Esophagus squamous epithelium (tissue), 5 donors: Measurements from ENCODE around the gene ATP1B3. TPM values are rescaled to one million over a fixed set of nuclear protein-coding genes. Genes with fewer than 3 reads are reported as not detected.

ENCODE experiments used
- DNase-seq: peaks from one replicate; lab custom pipeline; 2025; lab: John Stamatoyannopoulos, UW
- H3K27ac ChIP-seq, 4 donors: fragments of 200-600 bp; sonication (generic); one replicate each; pipeline ENCODE4 v1.5.1; 2016 to 2019; ENCODE audit warnings: mild to moderate bottlenecking in 1 of 4
- H3K27me3 ChIP-seq, 4 donors: fragments of 200-600 bp; sonication (generic); 1 replicate in 3 of 4; 2 replicates in 1 of 4; pipeline versions ENCODE4 v1.5.1 to v1.6.0; 2017 to 2021; ENCODE audit warnings: antibody characterized with exemption in 1 of 4
- H3K36me3 ChIP-seq, 3 donors: fragments of 200-600 bp; sonication (generic); one replicate each; pipeline ENCODE4 v1.5.1; 2016 to 2019
- H3K4me1 ChIP-seq, 3 donors: fragments of 200-600 bp; sonication (generic); one replicate each; pipeline ENCODE4 v1.5.1; 2017 to 2019
- H3K4me3 ChIP-seq, 4 donors: fragments of 200-600 bp; sonication (generic); 1 replicate in 3 of 4; 2 replicates in 1 of 4; pipeline ENCODE4 v1.5.1; 2016 to 2019; ENCODE audit warnings: mild to moderate bottlenecking in 2 of 4, moderate library complexity in 1 of 4
- H3K9me3 ChIP-seq, 3 donors: fragments of 200-600 bp; sonication (generic); one replicate each; pipeline ENCODE4 v1.5.1; 2016 to 2019
- CTCF ChIP-seq, 6 experiments: fragments of 450-650 bp in 4 of 6; fragments of 200-600 bp in 2 of 6; sonication (generic) in 2 of 6; IDR thresholded peaks; one replicate each; pipeline ENCODE4 v1.5.1; 2016 to 2019; ENCODE audit warnings: antibody characterized with exemption in 6 of 6, mild to moderate bottlenecking in 4 of 6, moderate library complexity in 4 of 6
- POLR2A ChIP-seq, 4 donors: fragments of 450-650 bp; IDR thresholded peaks; one replicate each; pipeline ENCODE4 v1.6.1; 2017; ENCODE audit warnings: antibody characterized with exemption in 4 of 4, mild to moderate bottlenecking in 4 of 4, moderate library complexity in 3 of 4
- WGBS, 2 donors: methylation state at CpG; one replicate each; pipeline ENCODE4 v1.1.5; 2018; 5-methylcytosine and 5-hydroxymethylcytosine counted together
- intact Hi-C: fragments of 100-400 bp; cut with DNase I; formaldehyde crosslinking; loops from one replicate; pipeline ENCODE4 v1.15.0; 2022
- total RNA-seq, 4 donors: library from RNA; depleted of rRNA; stranded (reverse); fragments of >200 nt; gene quantifications; one replicate each; pipeline ENCODE4 v1.1.0, GENCODE V29; 2016
- donor health status: DM: yes; HTN: yes; CAD: no.

The ATP1B3 gene
- total RNA-seq, 4 donors from 2014 or later, result 61.0 to 160 (median 126) TPM

GRCh38 chr3:141898908-141899307, 22.5 kb downstream of the ATP1B3 start:
- WGBS, 2 donors, result 97 to 98% methylated on average over 1 of the region's 1 CpG
- no peak for DNase-seq
- H3K9me3 ChIP-seq, result peaks cover 0 to 6% (median 0%) of the 10 kb centered on the region in 3 donors
- H3K27ac ChIP-seq, result no peak overlapping the region
- intact Hi-C loops, result no loop called here
- H3K36me3 ChIP-seq, result peaks cover 0 to 34% (median 2%) of the 10 kb centered on the region in 3 donors
- no peak overlapping the region for H3K4me3 ChIP-seq
- no peaks in the 10 kb centered on the region for H3K27me3 ChIP-seq
- peaks cover 0 to 33% (median 4%) of the 10 kb centered on the region in 3 donors for H3K4me1 ChIP-seq
- TF ChIP-seq POLR2A (IDR thresholded peaks at IDR 0.05) (no peak), CTCF (IDR thresholded peaks at IDR 0.05) (no peak)

GRCh38 chr3:141900343-141900742, 23.9 kb downstream of the ATP1B3 start:
- Histone ChIP-seq H3K9me3 (peaks cover 0 to 6% (median 0%) of the 10 kb centered on the region in 3 donors), H3K27ac (no peak overlapping the region), H3K36me3 (peaks cover 0 to 49% (median 0%) of the 10 kb centered on the region in 3 donors), H3K4me1 (peaks cover 0 to 20% (median 4%) of the 10 kb centered on the region in 3 donors), H3K27me3 (no peaks in the 10 kb centered on the region), H3K4me3 (no peak overlapping the region)
- intact Hi-C loops, result no loop called here
- DNase-seq, result no peak
- no peak for TF ChIP-seq CTCF (IDR thresholded peaks at IDR 0.05)
- TF ChIP-seq POLR2A (IDR thresholded peaks at IDR 0.05), result no peak
- 94 to 96% methylated on average over 3 of the region's 3 CpGs for WGBS, 2 donors

- WGBS, 2 donors, result 79 to 80% methylated on average over 2 of the region's 2 CpGs
- H3K4me3 ChIP-seq, result no peak overlapping the region
- peaks cover 0 to 6% (median 0%) of the 10 kb centered on the region in 3 donors for H3K9me3 ChIP-seq
- no peak for DNase-seq
- TF ChIP-seq CTCF (IDR thresholded peaks at IDR 0.05), result no peak
- TF ChIP-seq POLR2A (IDR thresholded peaks at IDR 0.05), result no peak
- H3K4me1 ChIP-seq, result peaks cover 0 to 18% (median 4%) of the 10 kb centered on the region in 3 donors
- no peaks in the 10 kb centered on the region for H3K27me3 ChIP-seq
- peaks cover 0 to 61% (median under 1%) of the 10 kb centered on the region in 3 donors for H3K36me3 ChIP-seq
- no peak overlapping the region for H3K27ac ChIP-seq
- intact Hi-C loops, result no loop called here
Measured at GRCh38 chr3:141901914-141902313, 25.5 kb downstream of the ATP1B3 start.

- Histone ChIP-seq H3K36me3 (peaks cover 0 to 72% (median 17%) of the 10 kb centered on the region in 3 donors), H3K27ac (no peak overlapping the region), H3K4me1 (peaks cover 0 to 18% (median 4%) of the 10 kb centered on the region in 3 donors), H3K9me3 (peaks cover 0 to 6% (median 0%) of the 10 kb centered on the region in 3 donors), H3K27me3 (no peaks in the 10 kb centered on the region), H3K4me3 (no peak overlapping the region)
- intact Hi-C loops, result no loop called here
- DNase-seq, result no peak
- 48 to 67% methylated on average over 4 of the region's 4 CpGs for WGBS, 2 donors
- TF ChIP-seq POLR2A (IDR thresholded peaks at IDR 0.05) (no peak), CTCF (IDR thresholded peaks at IDR 0.05) (no peak)
Measured at GRCh38 chr3:141904203-141904602, 27.8 kb downstream of the ATP1B3 start.

GRCh38 chr3:141905129-141905528, 28.7 kb downstream of the ATP1B3 start:
- Histone ChIP-seq H3K27me3 (no peaks in the 10 kb centered on the region), H3K27ac (no peak overlapping the region), H3K9me3 (peaks cover 0 to under 1% (median 0%) of the 10 kb centered on the region in 3 donors), H3K4me1 (peaks cover 0 to 18% (median 4%) of the 10 kb centered on the region in 3 donors), H3K36me3 (peaks cover 0 to 72% (median 26%) of the 10 kb centered on the region in 3 donors), H3K4me3 (no peak overlapping the region)
- TF ChIP-seq POLR2A (IDR thresholded peaks at IDR 0.05) (no peak), CTCF (IDR thresholded peaks at IDR 0.05) (no peak)
- no peak for DNase-seq
- 61 to 77% methylated on average over 2 of the region's 2 CpGs for WGBS, 2 donors
- intact Hi-C loops, result no loop called here
